ENCODE results near the gene NUP160. TPM values are rescaled to one million over a fixed set of nuclear protein-coding genes. Genes with fewer than 3 reads are reported as not detected.
"Not testable (repeated sequence)": the region's sequence is repeated elsewhere in the genome, so short reads cannot be mapped to it uniquely, and the experiment has no call there.

Gene NUP160
- total RNA-seq, 1 donor from 2014 or later, result 40.4 TPM

DNA sequence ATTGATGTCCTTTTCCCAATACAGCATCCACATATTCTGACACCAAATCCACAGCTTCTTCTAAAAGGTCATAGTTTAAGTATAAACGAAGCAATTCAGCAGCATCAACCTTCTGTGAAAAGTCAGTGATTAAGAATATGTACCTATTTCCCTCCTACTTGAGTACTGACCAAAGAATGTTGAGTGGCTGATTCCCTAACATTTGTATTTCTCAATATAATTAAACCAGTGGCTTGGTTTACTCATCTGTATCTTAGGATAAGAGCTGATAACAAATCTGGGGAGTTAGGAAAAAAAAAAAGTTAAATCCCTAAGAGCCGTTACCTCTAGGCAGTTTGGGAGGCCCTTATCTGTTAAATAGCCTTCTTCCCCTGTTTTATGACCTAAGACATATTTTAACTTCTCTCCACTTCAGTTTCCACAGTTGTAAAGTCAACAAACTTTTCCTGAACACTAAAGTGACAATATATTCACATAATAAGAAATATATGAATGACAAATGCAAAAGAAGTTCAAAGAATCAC is 65.0 kb downstream of the NUP160 start:
- H3K4me3 ChIP-seq, result no peak overlapping the region
- no peaks in the 10 kb centered on the region for H3K9me3 ChIP-seq
- H3K27me3 ChIP-seq, result no peaks in the 10 kb centered on the region
- intact Hi-C loops (cut with DNase I), result no loop called here
- TF ChIP-seq, protein P1, sequence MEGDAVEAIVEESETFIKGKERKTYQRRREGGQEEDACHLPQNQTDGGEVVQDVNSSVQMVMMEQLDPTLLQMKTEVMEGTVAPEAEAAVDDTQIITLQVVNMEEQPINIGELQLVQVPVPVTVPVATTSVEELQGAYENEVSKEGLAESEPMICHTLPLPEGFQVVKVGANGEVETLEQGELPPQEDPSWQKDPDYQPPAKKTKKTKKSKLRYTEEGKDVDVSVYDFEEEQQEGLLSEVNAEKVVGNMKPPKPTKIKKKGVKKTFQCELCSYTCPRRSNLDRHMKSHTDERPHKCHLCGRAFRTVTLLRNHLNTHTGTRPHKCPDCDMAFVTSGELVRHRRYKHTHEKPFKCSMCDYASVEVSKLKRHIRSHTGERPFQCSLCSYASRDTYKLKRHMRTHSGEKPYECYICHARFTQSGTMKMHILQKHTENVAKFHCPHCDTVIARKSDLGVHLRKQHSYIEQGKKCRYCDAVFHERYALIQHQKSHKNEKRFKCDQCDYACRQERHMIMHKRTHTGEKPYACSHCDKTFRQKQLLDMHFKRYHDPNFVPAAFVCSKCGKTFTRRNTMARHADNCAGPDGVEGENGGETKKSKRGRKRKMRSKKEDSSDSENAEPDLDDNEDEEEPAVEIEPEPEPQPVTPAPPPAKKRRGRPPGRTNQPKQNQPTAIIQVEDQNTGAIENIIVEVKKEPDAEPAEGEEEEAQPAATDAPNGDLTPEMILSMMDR (IDR thresholded peaks at IDR 0.05), result no peak
- DNase-seq (no peak), ATAC-seq (no peak)
- H3K27ac ChIP-seq, result no peak overlapping the region
- peaks cover 99% of the 10 kb centered on the region for H3K36me3 ChIP-seq
- H3K4me1 ChIP-seq, result no peaks in the 10 kb centered on the region

DNA sequence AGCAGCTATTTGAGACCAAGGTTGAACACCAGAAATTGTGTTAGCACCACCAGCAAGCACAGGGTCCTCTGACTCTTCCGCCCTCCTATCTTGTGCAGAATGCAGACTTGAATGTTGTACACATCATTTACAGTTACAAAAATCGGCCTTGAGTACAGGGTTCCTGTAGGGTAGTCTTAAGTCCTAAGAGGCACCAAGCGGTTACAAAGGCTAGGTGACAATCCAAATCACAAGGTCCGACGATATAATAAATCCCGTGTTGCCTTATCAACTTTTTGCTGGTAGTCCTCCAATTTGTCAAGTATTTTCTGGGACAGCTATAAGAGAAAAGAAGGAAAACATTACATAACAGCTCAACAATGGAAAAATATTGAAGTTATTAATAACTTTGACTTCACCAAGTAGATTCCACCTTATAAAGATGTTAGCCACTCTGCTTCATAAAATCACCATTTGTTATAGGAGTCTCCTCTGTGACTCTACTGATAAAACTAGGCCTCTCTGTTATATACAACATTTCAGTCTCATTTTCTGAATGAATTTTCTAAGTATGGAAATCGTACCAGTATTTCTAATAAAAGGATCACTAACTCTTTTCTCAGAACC is 69.2 kb downstream of the NUP160 start:
- ATAC-seq (no peak), DNase-seq (no peak)
- TF ChIP-seq, protein P1 (IDR thresholded peaks at IDR 0.05), result no peak
- Histone ChIP-seq H3K4me1 (no peaks in the 10 kb centered on the region), H3K27ac (no peak overlapping the region), H3K4me3 (no peak overlapping the region), H3K27me3 (no peaks in the 10 kb centered on the region), H3K36me3 (peaks cover 88% of the 10 kb centered on the region), H3K9me3 (no peaks in the 10 kb centered on the region)
- intact Hi-C loops (cut with DNase I), result no loop called here

DNA sequence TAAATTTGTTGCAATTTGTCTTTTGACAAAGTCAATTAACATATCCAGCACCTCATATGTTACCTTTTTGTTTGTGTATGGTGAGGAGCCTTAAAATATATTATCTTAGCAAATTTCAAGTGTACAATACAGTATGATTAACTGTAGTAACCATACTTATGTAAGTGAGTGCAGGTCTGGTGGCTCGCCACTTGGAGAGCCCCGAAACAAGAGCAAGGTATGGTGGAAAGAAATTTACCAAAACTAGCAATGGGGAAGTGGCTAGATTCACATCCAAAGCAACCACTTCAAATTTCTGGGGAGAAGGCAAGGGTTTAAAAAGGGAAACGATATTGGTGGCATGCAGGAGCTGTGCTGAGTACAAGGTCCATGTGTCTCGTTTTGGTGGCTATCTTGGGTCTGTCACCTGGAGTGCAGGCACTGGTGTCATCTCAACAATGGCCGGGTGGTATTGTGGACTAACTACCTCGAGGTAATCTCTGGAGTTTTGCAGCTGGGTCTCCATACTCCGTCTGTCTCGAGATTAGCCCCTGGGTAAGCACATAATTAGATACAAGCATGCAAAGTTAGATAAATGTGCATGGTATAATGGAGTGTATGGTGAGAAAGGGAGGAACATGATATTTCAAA is 72.8 kb downstream of the NUP160 start:
- Histone ChIP-seq H3K4me1 (no peaks in the 10 kb centered on the region), H3K27ac (no peak overlapping the region), H3K4me3 (no peak overlapping the region), H3K36me3 (peaks cover 53% of the 10 kb centered on the region), H3K27me3 (no peaks in the 10 kb centered on the region), H3K9me3 (no peaks in the 10 kb centered on the region)
- TF ChIP-seq, protein P1 (IDR thresholded peaks at IDR 0.05), result no peak
- DNase-seq (no peak), ATAC-seq (no peak)
- intact Hi-C loops (cut with DNase I), result no loop called here

DNA sequence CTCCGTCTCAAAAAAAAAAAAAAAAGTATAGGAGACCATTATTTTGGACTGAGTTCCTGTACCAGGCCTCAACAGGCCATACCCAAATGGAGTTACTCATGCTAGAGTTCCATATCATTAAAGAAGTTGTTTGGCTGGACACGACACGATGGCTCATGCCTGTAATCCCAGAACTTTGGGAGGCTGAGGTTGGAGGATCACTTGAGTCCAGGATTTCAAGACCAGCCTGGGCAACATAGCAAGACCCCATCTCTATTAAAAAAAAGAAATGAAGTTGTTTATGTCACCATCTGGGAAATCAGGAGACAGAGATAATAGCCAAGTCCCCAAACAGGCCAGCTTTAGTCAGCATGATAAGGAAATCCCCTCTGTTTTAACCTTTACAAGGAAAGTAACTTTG is 74.3 kb downstream of the NUP160 start:
- peaks cover 38% of the 10 kb centered on the region for H3K36me3 ChIP-seq
- TF ChIP-seq, protein P1 (IDR thresholded peaks at IDR 0.05), result no peak
- H3K4me3 ChIP-seq, result no peak overlapping the region
- DNase-seq, result no peak
- H3K27ac ChIP-seq, result no peak overlapping the region
- intact Hi-C loops (cut with DNase I), result no loop called here
- no peak for ATAC-seq
- H3K9me3 ChIP-seq, result no peaks in the 10 kb centered on the region
- H3K27me3 ChIP-seq, result no peaks in the 10 kb centered on the region
- peaks cover under 1% of the 10 kb centered on the region for H3K4me1 ChIP-seq

DNA sequence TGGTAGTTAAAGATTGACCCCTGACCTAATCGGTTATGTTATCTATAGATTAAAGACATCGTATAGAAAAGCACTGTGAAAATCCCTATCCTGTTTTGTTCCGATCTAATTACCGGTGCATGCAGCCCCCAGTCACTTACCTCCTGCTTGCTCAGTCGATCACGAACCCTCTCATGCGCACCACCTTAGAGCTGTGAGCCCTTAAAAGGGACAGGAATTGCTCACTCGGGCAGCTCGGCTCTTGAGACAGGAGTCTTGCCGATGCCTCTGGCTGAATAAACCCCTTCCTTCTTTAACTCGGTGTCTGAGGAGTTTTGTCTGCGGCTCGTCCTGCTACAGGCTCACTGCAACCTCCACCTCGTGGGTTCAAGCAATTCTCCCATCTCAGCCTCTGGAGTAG is 78.6 kb downstream of the NUP160 start:
- H3K36me3 ChIP-seq; H3K9me3 ChIP-seq; ATAC-seq; H3K27me3 ChIP-seq; H3K4me3 ChIP-seq; DNase-seq; H3K27ac ChIP-seq; intact Hi-C loops (cut with DNase I): not testable (repeated sequence)
- H3K4me1 ChIP-seq, result peaks cover 14% of the 10 kb centered on the region

DNA sequence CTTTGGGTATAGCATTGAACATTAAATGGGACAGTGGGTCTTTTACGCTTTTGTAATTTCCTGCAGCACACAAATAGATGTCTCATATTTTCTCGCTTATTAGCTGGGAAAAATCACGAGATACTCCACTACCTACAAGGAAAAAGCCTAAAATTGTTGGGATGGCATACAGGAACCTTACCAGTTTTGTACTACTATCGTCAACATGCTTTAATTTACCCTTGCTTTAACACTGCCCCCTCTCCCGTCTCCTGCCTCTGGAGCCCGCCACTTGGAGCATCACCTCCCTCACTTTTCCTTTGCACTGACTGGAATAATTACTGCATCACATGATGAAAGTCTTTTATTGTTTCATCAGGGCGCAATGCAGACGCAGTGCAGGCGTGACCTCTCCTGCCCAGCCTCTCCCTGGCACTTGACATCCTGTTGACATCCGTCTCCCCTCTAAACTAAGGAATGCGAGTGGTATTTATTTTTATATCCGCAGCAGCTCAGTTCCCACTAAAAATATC is 80.0 kb downstream of the NUP160 start:
- TF ChIP-seq, protein P1 (IDR thresholded peaks at IDR 0.05), result no peak
- Histone ChIP-seq H3K4me1 (peaks cover 22% of the 10 kb centered on the region), H3K27me3 (no peaks in the 10 kb centered on the region), H3K27ac (peak overlapping the region; percentile 99), H3K9me3 (no peaks in the 10 kb centered on the region), H3K36me3 (peaks cover 18% of the 10 kb centered on the region), H3K4me3 (peak overlapping the region; percentile 95)
- intact Hi-C loops (cut with DNase I), result no loop called here
- ATAC-seq (peak; percentile 66), DNase-seq (peak; percentile 86)
